H1 (cell line): ENCODE results near the gene YTHDF2. TPM values are rescaled to one million over a fixed set of nuclear protein-coding genes. Genes with fewer than 3 reads are reported as not detected.

Source experiments
- BACH1 ChIP-seq: IDR thresholded peaks from 2 replicates; pipeline ENCODE4 v1.6.1; 2012; ENCODE audit warnings: low read length, improper control_type of control experiment
- CHD2 ChIP-seq: IDR thresholded peaks from 2 replicates; pipeline ENCODE4 v1.6.1; 2012; ENCODE audit warnings: low read length, improper control_type of control experiment
- SP2 ChIP-seq: IDR thresholded peaks from 2 replicates; pipeline ENCODE4 v1.6.1; 2012; ENCODE audit warnings: mild to moderate bottlenecking, low read length, inconsistent platforms
- TAF1 ChIP-seq: IDR thresholded peaks from 2 replicates; pipeline ENCODE4 v1.6.1; 2011; ENCODE audit warnings: mild to moderate bottlenecking, low read depth, low read length
- polyA plus RNA-seq, 7 experiments: library from polyadenylated mRNA; depleted of rRNA in 3 of 7; stranded (reverse) in 5 of 7; unstranded in 2 of 7; fragments of >200 nt in 5 of 7; fragments of 200-250 nt in 2 of 7; gene quantifications; 1 replicate in 5 of 7; 2 replicates in 1 of 7; 4 replicates in 1 of 7; pipeline versions ENCODE4 v1.2.1 to v1.2.3, GENCODE V29; 2011 to 2013; ENCODE audit warnings: missing spikeins in 2 of 7, mixed read lengths in 2 of 7
- total RNA-seq: library from RNA; stranded (reverse); fragmentation: NEBNext Ultra II Directional; extraction: Animal tissue kit (Norgen Biotek cat#: 25700); gene quantifications from 2 replicates; pipeline ENCODE4 v1.2.1, GENCODE V29; 2021

YTHDF2 gene
- total and polyA plus RNA-seq, 2 of the 8 experiments (the other 6 are each of a cell fraction or from before 2014, with no cell fraction given): 128 to 164 TPM

DNA sequence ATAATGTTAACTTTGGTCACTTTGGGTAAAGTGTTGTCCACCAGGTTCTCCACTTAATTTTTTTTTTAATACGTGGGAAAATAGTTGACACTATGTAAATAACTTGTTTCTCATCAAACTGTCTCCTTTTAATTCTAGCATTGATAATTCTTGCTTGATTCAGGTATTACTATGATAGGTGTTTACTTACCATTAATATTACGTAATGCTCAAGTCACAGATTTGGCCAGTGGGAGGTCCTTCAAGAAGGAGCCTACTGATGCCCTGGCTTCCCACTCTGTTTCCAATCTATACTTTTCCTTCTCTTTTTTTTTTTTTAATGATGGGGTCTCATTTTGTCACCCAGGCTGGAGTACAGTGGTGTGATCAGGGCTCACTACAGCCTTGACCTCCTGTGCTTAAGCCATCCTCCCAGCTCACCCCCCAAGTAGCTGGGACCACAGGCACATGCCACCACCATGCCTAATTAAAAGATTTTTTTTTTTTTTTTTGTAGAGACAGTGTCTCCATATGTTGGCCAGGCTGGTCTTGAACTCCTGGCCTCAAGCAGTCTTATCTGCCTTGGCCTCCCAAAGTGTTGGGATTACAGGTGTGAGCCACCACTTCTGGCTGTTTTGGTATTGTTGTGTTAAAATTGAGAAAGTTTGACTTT is 29.9 kb downstream of the YTHDF2 start (continued):
- TF ChIP-seq SP2 (no peak), BACH1 (no peak), TAF1 (no peak), CHD2 (no peak)
